Neural cell (in vitro differentiated cells): Measurements from ENCODE around the gene EREG. TPM values are rescaled to one million over a fixed set of nuclear protein-coding genes. Genes with fewer than 3 reads are reported as not detected.

Source experiments
- H2AFZ ChIP-seq: fragments of 200-600, 300-800 bp; sonication (generic), shearing (Covaris generic); 2 replicates; pipeline ENCODE4 v1.6.0; 2014; ENCODE audit warnings: low read depth, mild to moderate bottlenecking, antibody characterized with exemption, low read length, moderate library complexity
- H3F3A ChIP-seq: fragments of 200-600 bp; shearing (Covaris generic); 2 replicates; pipeline ENCODE4 v1.6.1; 2016; ENCODE audit warnings: mild to moderate bottlenecking, moderate library complexity, mixed read lengths, antibody characterized with exemption, low read length; ENCODE audit not compliant: insufficient read depth, poor library complexity, severe bottlenecking
- H3K27ac ChIP-seq: fragments of 200-600, 300-800 bp; sonication (generic), shearing (Covaris generic); 2 replicates; pipeline ENCODE4 v1.5.1; 2014; ENCODE audit warnings: mild to moderate bottlenecking, low read length, moderate library complexity
- H3K27me3 ChIP-seq: fragments of 300-800, 200-600 bp; sonication (generic), shearing (Covaris generic); 2 replicates; pipeline ENCODE4 v1.6.0; 2014; ENCODE audit warnings: mild to moderate bottlenecking, low read depth, low read length, moderate library complexity; ENCODE audit not compliant: insufficient read depth
- H3K36me3 ChIP-seq: fragments of 300-800, 200-600 bp; sonication (generic), shearing (Covaris generic); 2 replicates; pipeline ENCODE4 v1.5.1; 2014; ENCODE audit warnings: mild to moderate bottlenecking, antibody characterized with exemption, low read length, moderate library complexity; ENCODE audit not compliant: insufficient read depth
- H3K4me2 ChIP-seq: fragments of 300-800, 200-600 bp; sonication (generic), shearing (Covaris generic); 2 replicates; pipeline ENCODE4 v1.6.0; 2014; ENCODE audit warnings: mild to moderate bottlenecking, low read length
- H3K4me3 ChIP-seq: fragments of 300-800, 200-600 bp; sonication (generic), shearing (Covaris generic); 2 replicates; pipeline ENCODE4 v1.5.1; 2014; ENCODE audit warnings: mild to moderate bottlenecking, low read length, moderate library complexity
- H3K79me2 ChIP-seq: fragments of 200-600 bp; shearing (Covaris generic); replicated peaks from 2 replicates; pipeline ENCODE4 v1.6.0; 2014; ENCODE audit warnings: mild to moderate bottlenecking, low read length, moderate library complexity; ENCODE audit not compliant: insufficient read depth
- H3K9ac ChIP-seq: fragments of 300-800, 200-600 bp; sonication (generic), shearing (Covaris generic); 2 replicates; pipeline ENCODE4 v1.6.1; 2016; ENCODE audit warnings: mild to moderate bottlenecking, low read length, mixed read lengths
- H3K9me2 ChIP-seq: fragments of 200-600 bp; shearing (Covaris generic); 2 replicates; pipeline ENCODE4 v1.6.1; 2016; ENCODE audit warnings: mild to moderate bottlenecking, low read length, mixed read lengths; ENCODE audit not compliant: insufficient read depth
- H3K9me3 ChIP-seq: fragments of 200-600, 300-800 bp; sonication (generic), shearing (Covaris generic); 2 replicates; pipeline ENCODE4 v1.6.1; 2016; ENCODE audit warnings: mild to moderate bottlenecking, mixed run types, low read length, moderate library complexity, mixed read lengths
- H4K20me1 ChIP-seq: fragments of 200-600 bp; shearing (Covaris generic); 2 replicates; pipeline ENCODE4 v1.6.1; 2016; ENCODE audit warnings: mild to moderate bottlenecking, mixed run types; ENCODE audit not compliant: insufficient read depth
- EP300 ChIP-seq: fragments of 450-650 bp; conservative IDR thresholded peaks from 2 replicates; pipeline ENCODE4 v1.6.1; 2014; ENCODE audit warnings: antibody characterized with exemption, mild to moderate bottlenecking, moderate library complexity; ENCODE audit not compliant: poor library complexity, severe bottlenecking
- EZH2 ChIP-seq: fragments of 200-600, 300-800 bp; shearing (Covaris generic), sonication (generic); IDR thresholded peaks from 2 replicates; pipeline ENCODE4 v1.6.1; 2014; ENCODE audit warnings: antibody characterized with exemption, low read length, borderline replicate concordance, mild to moderate bottlenecking; ENCODE audit not compliant: insufficient read depth, poor library complexity, severe bottlenecking
- MXI1 ChIP-seq: fragments of 450-650 bp; conservative IDR thresholded peaks from 2 replicates; pipeline ENCODE4 v1.6.1; 2014; ENCODE audit warnings: antibody characterized with exemption, mild to moderate bottlenecking; ENCODE audit not compliant: poor library complexity, severe bottlenecking
- POLR2AphosphoS5 ChIP-seq: IDR thresholded peaks from 2 replicates; pipeline ENCODE4 v1.6.1; 2012
- RAD21 ChIP-seq: fragments of 450-650 bp; conservative IDR thresholded peaks from 2 replicates; pipeline ENCODE4 v1.6.1; 2014; ENCODE audit warnings: antibody characterized with exemption, mild to moderate bottlenecking, moderate library complexity
- SMC3 ChIP-seq: fragments of 450-650 bp; conservative IDR thresholded peaks from 2 replicates; pipeline ENCODE4 v1.6.1; 2014; ENCODE audit warnings: antibody characterized with exemption, mild to moderate bottlenecking, moderate library complexity; ENCODE audit not compliant: poor library complexity
- TAF1 ChIP-seq: IDR thresholded peaks from 2 replicates; pipeline ENCODE4 v1.6.1; 2012; ENCODE audit warnings: low read depth
- polyA plus RNA-seq: library from polyadenylated mRNA; depleted of rRNA; stranded (reverse); fragments of >200 nt; gene quantifications from 2 replicates; pipeline ENCODE4 v1.2.3, GENCODE V29; 2014
- TF ChIP-seq, protein P1 (sequence below): fragments of 450-650 bp; IDR thresholded peaks from 2 replicates; pipeline ENCODE4 v1.5.1; 2014; ENCODE audit warnings: antibody characterized with exemption, mild to moderate bottlenecking, moderate library complexity; ENCODE audit not compliant: poor library complexity, severe bottlenecking
- TF ChIP-seq, protein P2 (sequence below): IDR thresholded peaks from 2 replicates; pipeline ENCODE4 v1.6.1; 2012; ENCODE audit warnings: borderline replicate concordance

EREG gene
- polyA plus RNA-seq, 1 donor from 2014 or later: not detected

DNA sequence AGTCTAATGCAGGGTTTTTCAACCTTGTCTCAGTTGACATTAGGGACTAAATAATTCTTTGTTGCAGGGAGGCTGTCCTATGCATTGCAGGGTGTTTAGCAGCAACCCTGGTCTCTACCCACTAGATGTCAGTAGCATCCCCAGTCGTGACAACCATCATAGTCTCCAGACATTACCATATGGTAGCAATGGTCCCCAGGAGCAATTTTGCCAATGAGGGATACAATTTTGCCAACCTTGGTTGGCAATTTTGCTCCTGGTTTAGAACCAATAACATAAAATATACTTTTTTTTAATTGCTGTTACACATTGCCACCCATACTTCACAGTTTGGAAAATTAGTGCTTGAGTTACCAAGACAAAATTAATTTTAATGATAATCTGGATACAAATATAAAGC lies 6.0 kb downstream of the EREG start:
- Histone ChIP-seq H3K9me2 (no peaks in the 10 kb centered on the region), H3K36me3 (no peaks in the 10 kb centered on the region), H3K27me3 (peaks cover 8% of the 10 kb centered on the region), H2AFZ (no peak overlapping the region), H3K4me3 (no peak overlapping the region), H3K27ac (no peak overlapping the region), H3K4me2 (no peak overlapping the region), H3K9ac (no peak overlapping the region), H4K20me1 (no peaks in the 10 kb centered on the region), H3K79me2 (no peaks in the 10 kb centered on the region), H3F3A (no peaks in the 10 kb centered on the region), H3K9me3 (no peaks in the 10 kb centered on the region)
- no peak for TF ChIP-seq POLR2AphosphoS5
- TF ChIP-seq, protein P1, sequence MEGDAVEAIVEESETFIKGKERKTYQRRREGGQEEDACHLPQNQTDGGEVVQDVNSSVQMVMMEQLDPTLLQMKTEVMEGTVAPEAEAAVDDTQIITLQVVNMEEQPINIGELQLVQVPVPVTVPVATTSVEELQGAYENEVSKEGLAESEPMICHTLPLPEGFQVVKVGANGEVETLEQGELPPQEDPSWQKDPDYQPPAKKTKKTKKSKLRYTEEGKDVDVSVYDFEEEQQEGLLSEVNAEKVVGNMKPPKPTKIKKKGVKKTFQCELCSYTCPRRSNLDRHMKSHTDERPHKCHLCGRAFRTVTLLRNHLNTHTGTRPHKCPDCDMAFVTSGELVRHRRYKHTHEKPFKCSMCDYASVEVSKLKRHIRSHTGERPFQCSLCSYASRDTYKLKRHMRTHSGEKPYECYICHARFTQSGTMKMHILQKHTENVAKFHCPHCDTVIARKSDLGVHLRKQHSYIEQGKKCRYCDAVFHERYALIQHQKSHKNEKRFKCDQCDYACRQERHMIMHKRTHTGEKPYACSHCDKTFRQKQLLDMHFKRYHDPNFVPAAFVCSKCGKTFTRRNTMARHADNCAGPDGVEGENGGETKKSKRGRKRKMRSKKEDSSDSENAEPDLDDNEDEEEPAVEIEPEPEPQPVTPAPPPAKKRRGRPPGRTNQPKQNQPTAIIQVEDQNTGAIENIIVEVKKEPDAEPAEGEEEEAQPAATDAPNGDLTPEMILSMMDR: peak; percentile 62
- peak; percentile 55 for TF ChIP-seq RAD21
- TF ChIP-seq TAF1: no peak
- peak; percentile 54 for TF ChIP-seq SMC3
- TF ChIP-seq EZH2: no peak
- TF ChIP-seq EP300: no peak

DNA sequence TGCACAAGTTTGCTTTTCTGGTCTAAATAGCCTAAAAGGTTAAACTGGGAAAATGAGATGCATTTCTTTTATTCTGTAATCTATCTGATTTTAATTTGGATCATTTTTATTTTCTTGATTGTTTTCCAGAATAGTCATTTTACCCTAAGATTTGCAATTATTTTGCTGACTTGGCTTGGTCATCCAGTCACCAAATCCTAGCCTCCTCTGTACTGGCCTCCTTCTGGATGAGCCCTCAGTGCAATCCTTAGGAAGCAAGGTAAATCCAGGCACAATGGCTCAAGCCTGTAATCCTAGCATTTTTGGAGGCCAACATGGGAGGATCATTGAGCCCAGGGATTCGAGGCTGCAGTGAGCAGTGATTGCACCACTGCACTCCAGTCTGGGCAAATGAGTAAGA lies 9.2 kb downstream of the EREG start:
- Histone ChIP-seq H3F3A (no peaks in the 10 kb centered on the region), H3K9me3 (no peaks in the 10 kb centered on the region), H3K4me3 (no peak overlapping the region), H3K27ac (no peak overlapping the region), H2AFZ (no peak overlapping the region), H3K79me2 (no peaks in the 10 kb centered on the region), H4K20me1 (no peaks in the 10 kb centered on the region), H3K27me3 (no peaks in the 10 kb centered on the region), H3K4me2 (no peak overlapping the region), H3K9ac (no peak overlapping the region), H3K36me3 (no peaks in the 10 kb centered on the region), H3K9me2 (no peaks in the 10 kb centered on the region)
- TF ChIP-seq EP300: no peak
- TF ChIP-seq RAD21: no peak
- TF ChIP-seq, protein P1: no peak
- TF ChIP-seq MXI1: no peak
- no peak for TF ChIP-seq EZH2
- no peak for TF ChIP-seq SMC3
- TF ChIP-seq POLR2AphosphoS5: no peak
- TF ChIP-seq, protein P2, sequence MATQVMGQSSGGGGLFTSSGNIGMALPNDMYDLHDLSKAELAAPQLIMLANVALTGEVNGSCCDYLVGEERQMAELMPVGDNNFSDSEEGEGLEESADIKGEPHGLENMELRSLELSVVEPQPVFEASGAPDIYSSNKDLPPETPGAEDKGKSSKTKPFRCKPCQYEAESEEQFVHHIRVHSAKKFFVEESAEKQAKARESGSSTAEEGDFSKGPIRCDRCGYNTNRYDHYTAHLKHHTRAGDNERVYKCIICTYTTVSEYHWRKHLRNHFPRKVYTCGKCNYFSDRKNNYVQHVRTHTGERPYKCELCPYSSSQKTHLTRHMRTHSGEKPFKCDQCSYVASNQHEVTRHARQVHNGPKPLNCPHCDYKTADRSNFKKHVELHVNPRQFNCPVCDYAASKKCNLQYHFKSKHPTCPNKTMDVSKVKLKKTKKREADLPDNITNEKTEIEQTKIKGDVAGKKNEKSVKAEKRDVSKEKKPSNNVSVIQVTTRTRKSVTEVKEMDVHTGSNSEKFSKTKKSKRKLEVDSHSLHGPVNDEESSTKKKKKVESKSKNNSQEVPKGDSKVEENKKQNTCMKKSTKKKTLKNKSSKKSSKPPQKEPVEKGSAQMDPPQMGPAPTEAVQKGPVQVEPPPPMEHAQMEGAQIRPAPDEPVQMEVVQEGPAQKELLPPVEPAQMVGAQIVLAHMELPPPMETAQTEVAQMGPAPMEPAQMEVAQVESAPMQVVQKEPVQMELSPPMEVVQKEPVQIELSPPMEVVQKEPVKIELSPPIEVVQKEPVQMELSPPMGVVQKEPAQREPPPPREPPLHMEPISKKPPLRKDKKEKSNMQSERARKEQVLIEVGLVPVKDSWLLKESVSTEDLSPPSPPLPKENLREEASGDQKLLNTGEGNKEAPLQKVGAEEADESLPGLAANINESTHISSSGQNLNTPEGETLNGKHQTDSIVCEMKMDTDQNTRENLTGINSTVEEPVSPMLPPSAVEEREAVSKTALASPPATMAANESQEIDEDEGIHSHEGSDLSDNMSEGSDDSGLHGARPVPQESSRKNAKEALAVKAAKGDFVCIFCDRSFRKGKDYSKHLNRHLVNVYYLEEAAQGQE: no peak
- TF ChIP-seq TAF1: no peak
